OCI-LY1 (cell line): ENCODE measurements around the gene FHOD3.

Experiments
- EZH2 ChIP-seq: fragments of 200-600 bp; sonication (generic), shearing (Covaris generic); IDR thresholded peaks from 2 replicates; pipeline ENCODE4 v1.8.0; 2017; ENCODE audit warnings: borderline replicate concordance, mixed run types, mild to moderate bottlenecking, antibody characterized with exemption, low read length, moderate library complexity, mixed read lengths
- TF ChIP-seq, protein P1 (sequence below): fragments of 200-600 bp; sonication (generic), shearing (Covaris generic); IDR thresholded peaks from 2 replicates; pipeline ENCODE4 v1.5.1; 2017; ENCODE audit warnings: mild to moderate bottlenecking, antibody characterized with exemption, low read length, moderate library complexity, mixed read lengths

DNA sequence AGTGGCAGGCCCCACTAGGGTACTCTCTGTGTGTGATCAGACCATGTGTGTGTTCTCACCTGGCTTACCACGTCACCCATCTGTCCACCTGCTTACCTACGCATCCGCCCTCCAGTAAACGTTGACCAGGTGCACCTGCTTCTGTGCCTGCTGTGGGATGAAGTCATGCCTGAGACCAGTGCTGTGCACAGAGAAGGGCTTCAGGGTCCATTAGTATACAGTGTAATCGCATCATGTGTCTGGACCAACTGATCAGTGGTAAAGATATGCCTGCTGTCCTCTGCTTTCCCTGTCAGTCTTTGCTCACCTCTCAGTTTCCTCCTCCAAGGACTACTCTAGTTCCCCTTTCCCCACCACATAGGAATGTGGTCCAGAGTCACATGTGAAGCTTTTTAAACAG lies 109.3 kb downstream of the FHOD3 start:
- TF ChIP-seq, protein P1, sequence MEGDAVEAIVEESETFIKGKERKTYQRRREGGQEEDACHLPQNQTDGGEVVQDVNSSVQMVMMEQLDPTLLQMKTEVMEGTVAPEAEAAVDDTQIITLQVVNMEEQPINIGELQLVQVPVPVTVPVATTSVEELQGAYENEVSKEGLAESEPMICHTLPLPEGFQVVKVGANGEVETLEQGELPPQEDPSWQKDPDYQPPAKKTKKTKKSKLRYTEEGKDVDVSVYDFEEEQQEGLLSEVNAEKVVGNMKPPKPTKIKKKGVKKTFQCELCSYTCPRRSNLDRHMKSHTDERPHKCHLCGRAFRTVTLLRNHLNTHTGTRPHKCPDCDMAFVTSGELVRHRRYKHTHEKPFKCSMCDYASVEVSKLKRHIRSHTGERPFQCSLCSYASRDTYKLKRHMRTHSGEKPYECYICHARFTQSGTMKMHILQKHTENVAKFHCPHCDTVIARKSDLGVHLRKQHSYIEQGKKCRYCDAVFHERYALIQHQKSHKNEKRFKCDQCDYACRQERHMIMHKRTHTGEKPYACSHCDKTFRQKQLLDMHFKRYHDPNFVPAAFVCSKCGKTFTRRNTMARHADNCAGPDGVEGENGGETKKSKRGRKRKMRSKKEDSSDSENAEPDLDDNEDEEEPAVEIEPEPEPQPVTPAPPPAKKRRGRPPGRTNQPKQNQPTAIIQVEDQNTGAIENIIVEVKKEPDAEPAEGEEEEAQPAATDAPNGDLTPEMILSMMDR = no peak
- TF ChIP-seq EZH2 = no peak
